A673 (cell line): ENCODE data around the gene FAM24B.

Experiments used
- EZH2 ChIP-seq: fragments of 200-600 bp; sonication (generic); IDR thresholded peaks from 2 replicates; pipeline ENCODE4 v1.6.1; 2017; ENCODE audit warnings: borderline replicate concordance, low read depth, mild to moderate bottlenecking, mixed read lengths, antibody characterized with exemption, low read length; ENCODE audit not compliant: poor library complexity, severe bottlenecking
- TF ChIP-seq, protein P1 (sequence below): fragments of 300-800, 200-600 bp; sonication (generic); conservative IDR thresholded peaks from 2 replicates; pipeline ENCODE4 v1.5.1; 2017; ENCODE audit warnings: low read depth, mild to moderate bottlenecking, antibody characterized with exemption, low read length, moderate library complexity, mixed read lengths

DNA sequence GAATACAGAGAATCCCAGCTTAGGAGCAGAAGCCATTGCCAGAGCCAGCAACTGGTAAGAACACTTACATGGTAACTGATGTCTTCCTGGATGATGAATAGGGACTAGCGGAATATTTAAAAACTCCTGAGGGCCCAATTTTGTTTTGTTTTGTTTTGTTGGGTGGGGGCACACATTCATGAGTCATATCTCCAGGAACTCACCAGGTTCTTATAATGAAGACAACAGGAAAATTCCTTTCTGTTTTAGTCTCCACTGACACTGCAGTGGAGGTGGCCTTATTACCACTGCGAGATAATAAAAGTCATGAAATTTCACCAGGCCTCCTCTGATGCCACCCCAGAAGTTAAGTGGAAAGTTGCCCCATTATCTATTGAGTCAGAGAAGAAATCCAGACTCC lies 27.1 kb downstream of the FAM24B start:
- TF ChIP-seq, protein P1, sequence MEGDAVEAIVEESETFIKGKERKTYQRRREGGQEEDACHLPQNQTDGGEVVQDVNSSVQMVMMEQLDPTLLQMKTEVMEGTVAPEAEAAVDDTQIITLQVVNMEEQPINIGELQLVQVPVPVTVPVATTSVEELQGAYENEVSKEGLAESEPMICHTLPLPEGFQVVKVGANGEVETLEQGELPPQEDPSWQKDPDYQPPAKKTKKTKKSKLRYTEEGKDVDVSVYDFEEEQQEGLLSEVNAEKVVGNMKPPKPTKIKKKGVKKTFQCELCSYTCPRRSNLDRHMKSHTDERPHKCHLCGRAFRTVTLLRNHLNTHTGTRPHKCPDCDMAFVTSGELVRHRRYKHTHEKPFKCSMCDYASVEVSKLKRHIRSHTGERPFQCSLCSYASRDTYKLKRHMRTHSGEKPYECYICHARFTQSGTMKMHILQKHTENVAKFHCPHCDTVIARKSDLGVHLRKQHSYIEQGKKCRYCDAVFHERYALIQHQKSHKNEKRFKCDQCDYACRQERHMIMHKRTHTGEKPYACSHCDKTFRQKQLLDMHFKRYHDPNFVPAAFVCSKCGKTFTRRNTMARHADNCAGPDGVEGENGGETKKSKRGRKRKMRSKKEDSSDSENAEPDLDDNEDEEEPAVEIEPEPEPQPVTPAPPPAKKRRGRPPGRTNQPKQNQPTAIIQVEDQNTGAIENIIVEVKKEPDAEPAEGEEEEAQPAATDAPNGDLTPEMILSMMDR = no peak
- no peak for TF ChIP-seq EZH2
